ENCODE results near the gene ANKS1A. TPM values are rescaled to one million over a fixed set of nuclear protein-coding genes. Genes with fewer than 3 reads are reported as not detected.

The ANKS1A gene
- polyA plus RNA-seq, 1 donor = 40.8 TPM

DNA sequence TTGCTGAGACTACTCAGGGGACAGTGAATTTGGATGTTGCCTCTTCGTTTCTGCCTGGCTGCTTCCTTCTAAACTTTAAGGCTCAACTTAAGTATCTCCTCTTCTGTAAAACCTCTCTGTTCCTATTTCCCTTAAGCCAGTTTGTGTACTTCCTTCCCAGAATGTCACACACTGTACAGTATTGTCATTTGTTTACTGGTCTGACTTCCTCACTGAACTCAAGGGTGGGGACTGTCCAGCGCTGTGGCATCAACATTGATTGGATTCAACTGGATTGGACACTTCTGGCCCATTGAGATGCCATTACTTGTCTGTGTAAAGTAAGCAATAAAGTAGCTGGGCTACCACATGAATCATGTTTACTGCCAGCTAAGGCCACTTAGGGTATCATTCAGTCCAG, 69.7 kb downstream of the ANKS1A start:
- no peak for DNase-seq (ENCODE audit: low read depth)

- no peak for DNase-seq (ENCODE audit: low read depth)
Measured at GRCh38 chr6:34959224-34959623, 70.2 kb downstream of the ANKS1A start.

DNA sequence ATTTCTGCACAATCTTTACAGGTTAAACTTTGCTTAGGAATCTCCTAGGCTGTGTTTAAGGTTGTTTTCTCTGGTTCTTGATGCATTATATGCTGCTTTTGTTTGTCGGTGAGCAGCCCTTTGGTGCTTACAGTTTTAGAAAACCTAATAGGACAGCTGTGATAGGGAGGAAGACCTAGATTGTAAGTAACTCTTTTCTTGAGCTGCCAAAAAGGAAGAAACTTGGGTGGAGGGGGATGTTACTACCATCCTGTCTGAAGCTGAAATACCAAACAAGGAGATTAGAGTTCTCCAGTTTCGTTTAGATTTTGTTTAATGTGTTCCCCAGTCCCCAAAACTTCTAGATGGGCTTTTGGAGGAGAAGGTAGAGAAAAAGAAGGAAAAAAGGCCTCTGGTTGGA, 72.0 kb downstream of the ANKS1A start:
- no peak for DNase-seq (ENCODE audit: low read depth)

- no peak for DNase-seq (ENCODE audit: low read depth)
Measured at GRCh38 chr6:34961574-34961973, 72.5 kb downstream of the ANKS1A start.

- no peak for DNase-seq (ENCODE audit: low read depth)
Measured at GRCh38 chr6:34964564-34964963, 75.5 kb downstream of the ANKS1A start.

DNA sequence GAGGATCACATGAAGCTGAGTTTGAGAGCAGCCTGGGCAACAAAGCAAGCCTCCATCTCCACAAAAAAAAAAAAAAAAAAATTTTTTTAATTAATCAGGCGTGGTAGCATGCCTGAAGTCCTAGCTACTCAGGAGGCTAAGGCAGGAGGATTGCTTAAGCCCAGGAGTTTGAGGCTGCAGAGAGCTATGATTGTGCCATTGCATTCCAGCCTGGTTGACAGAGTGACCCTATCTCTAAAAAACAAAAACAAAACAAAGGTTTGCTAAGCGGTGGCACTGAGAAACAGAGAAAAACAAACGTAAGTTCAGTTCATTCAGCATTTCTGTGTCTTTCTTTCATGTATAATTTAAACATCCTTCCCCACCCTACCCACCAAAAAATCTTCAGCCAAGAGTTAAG, 78.4 kb downstream of the ANKS1A start:
- DNase-seq (ENCODE audit: low read depth) = no peak

DNA sequence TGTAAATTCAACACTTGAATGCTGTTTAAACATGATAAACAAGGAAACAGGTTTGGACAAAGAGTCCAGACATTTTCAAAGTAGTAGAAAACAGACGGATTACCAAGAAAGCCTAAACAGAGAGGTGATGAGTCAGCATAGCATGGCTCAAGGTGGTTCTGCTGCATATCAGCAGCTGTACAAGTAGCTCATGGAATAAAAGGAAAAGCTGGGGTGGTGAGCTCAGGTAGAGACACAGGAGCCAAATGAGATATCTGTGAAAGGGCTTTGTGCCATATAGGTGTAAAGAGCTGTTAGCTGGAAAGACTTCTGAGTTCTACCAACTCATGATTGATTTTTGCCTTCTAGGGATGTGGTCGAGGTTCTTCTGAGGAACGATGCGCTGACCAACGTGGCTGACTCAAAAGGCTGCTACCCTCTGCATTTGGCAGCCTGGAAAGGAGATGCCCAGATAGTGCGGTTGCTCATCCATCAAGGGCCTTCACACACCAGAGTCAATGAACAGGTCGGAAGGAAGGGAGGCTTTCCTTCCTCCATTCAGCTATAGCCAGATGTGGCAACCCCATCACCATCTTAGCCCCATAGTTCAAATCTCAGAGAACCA, 80.7 kb downstream of the ANKS1A start:
- no peak for DNase-seq (ENCODE audit: low read depth)

GRCh38 chr6:34970488-34970887, 81.4 kb downstream of the ANKS1A start:
- no peak for DNase-seq (ENCODE audit: low read depth)

GRCh38 chr6:34970957-34971356, 81.9 kb downstream of the ANKS1A start:
- no peak for DNase-seq (ENCODE audit: low read depth)

GRCh38 chr6:34973547-34974248, 84.6 kb downstream of the ANKS1A start:
- no peak for DNase-seq (ENCODE audit: low read depth)

DNA sequence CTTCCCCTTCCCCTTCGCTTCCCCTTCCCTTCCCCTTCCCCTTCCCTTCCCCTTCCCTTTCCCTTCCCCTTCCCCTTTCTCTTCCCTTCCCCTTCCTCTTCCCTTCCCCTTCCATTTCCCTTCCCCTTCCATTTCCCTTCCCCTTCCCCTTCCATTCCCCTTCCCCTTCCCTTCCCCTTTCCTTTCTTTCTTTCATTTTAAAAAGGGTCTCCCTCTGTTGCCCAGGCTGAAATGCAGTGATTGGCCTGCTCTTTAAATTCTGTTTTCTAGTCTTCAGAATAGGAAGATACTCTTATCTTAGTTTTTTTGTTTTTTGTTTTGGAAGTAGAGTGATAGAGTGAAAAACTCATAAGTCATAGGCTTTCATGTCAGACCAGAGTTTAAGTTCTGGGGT, 85.2 kb downstream of the ANKS1A start:
- DNase-seq (ENCODE audit: low read depth) = no peak

DNA sequence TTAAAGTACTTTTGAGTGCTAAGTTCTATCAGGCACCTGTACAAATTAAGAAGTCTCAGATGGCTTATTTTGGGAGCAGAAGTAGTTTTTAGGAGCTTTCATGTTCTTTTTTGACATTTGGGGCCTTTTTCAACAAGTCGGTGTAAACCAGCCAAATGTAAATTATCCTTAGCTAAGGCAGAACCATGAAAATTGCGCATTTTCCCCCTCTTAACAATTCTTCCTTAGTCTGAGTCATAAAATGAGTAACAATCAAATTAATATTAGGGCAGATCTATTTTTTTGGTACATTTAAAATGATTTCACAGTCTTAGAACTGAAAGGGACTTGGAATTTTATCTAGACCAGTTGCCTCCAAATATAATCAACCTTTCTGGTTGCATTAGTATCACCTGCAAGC, 87.2 kb downstream of the ANKS1A start:
- no peak for DNase-seq (ENCODE audit: low read depth)

- no peak for DNase-seq (ENCODE audit: low read depth)
Measured at GRCh38 chr6:34979218-34979617, 90.2 kb downstream of the ANKS1A start.

DNA sequence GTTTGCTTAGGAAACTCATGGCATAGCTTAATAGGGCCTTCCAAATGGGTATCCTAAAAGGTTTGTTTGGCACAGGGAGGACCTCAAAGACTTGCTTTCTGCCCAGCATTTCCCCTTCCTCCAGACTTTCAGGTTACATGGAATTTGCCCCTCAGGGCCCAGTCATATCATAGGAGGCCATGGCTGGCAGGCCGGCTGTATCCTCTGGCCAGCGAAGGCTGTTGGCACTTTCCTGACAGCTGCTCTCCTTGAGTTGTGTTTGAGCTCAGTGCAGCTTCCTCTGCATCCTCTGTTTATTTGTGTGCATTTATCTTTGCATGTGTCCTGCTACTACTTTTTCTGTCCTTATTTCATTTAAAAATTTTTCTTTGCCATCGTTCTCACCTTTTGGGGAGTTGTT, 90.9 kb downstream of the ANKS1A start:
- no peak for DNase-seq (ENCODE audit: low read depth)

- DNase-seq (ENCODE audit: low read depth) = no peak
Measured at GRCh38 chr6:34981366-34981765, 92.3 kb downstream of the ANKS1A start.

GRCh38 chr6:34981951-34982350, 92.9 kb downstream of the ANKS1A start:
- no peak for DNase-seq (ENCODE audit: low read depth)

DNA sequence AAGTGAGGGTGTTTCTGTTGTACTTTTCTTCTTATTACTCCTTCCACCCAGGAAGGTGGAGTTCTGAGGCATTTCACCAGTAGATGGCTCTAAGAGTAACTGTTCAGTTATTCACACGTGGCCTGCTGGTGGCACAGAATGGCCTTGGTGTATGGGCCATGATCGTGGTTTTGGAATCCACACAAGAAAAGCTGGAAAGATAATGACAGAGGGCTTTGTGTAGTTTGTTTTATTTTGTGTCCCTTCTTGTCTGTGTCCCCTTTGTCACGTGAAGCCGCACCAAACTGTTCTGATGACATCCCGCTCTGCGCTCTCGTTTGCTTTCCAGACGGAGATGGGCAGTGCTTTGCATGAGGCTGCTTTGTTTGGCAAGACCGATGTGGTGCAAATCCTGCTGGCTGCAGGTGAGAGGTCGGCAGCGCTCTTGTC, 93.4 kb downstream of the ANKS1A start:
- no peak for DNase-seq (ENCODE audit: low read depth)

GRCh38 chr6:34984416-34984815, 95.4 kb downstream of the ANKS1A start:
- DNase-seq (ENCODE audit: low read depth) = no peak

- DNase-seq (ENCODE audit: low read depth) = no peak
Measured at GRCh38 chr6:34985236-34985635, 96.2 kb downstream of the ANKS1A start.

DNA sequence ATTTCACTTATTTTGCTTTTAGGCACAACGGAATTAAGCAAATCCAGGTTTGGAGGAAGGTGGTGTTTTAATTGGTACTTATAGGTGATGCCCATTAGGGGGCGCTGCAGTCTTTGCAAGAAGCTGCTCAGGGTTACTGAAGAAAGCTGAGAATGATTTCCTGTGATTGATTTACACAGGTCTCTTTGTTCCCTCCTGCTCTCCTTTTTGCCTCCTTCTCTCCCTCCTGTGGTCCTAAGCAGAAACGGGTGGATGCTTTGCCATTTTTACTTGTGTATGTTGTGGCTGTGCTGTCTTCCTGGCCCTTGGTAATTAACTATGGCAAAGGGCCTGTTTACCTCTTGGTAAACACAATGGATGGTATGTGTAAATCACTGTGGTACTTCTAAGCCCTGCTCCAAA, 97.8 kb downstream of the ANKS1A start:
- DNase-seq (ENCODE audit: low read depth) = peak; percentile 50

DNA sequence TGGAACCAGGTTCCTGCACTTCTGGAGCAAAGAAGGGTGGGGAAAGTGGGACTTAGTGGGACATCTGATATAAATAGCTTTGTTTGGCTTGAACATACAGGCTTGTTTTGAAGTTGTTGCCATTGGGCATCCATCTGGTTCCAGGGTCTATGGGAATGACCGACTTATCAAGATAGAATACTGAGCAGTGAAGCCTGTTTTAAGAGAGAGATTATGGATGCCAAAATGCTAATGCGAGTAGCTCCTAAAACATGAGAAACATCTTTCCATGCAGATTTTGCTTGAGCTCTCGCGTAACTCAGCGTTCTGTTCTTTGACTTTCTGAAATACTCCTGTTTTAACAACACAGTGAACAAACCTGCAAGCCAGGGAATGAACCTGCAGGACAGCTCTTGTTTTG, 98.5 kb downstream of the ANKS1A start:
- no peak for DNase-seq (ENCODE audit: low read depth)

DNA sequence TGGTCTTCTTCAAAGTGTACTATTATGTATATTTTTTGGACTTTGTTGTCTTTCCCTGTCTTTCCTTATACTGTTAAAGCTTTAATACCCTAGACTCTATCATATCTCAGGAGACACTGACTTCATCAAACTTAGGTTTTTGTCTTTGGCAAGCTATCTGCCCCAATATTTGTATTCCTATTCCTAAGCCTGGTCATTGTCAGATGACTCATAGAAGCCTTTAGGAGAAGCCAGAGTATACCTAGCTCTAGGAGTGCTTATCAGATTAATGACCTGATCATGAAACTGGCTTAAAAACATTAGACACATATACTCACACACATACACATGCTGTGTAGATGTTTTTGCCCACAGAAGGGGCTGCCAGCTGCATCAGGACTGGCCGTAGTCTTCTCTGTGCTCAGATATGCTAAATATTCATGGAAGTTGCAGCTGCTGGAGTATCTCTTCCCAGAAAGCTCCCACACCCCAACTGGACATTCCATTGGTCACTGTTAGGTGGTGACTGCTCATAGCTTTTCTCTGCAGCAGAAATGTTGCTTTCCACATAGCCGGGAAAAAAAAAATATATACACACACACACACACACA, 102.0 kb downstream of the ANKS1A start:
- no peak for DNase-seq (ENCODE audit: low read depth)

DNA sequence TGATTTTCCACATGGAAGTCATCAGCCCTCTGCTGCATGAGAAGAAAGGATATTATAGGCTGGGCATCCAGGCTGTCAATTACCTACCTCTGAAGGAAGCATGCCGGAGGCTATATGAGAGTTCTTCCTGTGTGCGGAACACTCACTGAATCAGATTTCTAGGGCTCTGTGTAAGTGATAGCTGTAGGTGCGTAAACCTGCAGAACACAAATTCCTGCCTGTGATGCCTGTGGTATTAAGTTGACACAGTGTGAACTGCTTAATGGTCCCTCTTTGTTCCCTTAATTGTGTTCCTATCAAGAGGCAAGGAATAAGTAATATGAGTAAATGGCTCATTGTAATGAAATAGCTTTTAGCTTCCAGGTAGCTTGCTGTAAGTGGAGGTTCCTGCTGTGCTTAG, 103.3 kb downstream of the ANKS1A start:
- no peak for DNase-seq (ENCODE audit: low read depth)
